Subcutaneous abdominal adipose tissue (tissue), 5 donors: ENCODE data around the gene MAML3.

Source experiments
- H3K27ac ChIP-seq: one replicate; pipeline ENCODE4 v1.7.0; 2013; ENCODE audit warnings: low read depth, mild to moderate bottlenecking, inconsistent platforms, low read length, moderate library complexity
- H3K27me3 ChIP-seq, 5 donors: one replicate each; pipeline ENCODE4 v1.7.0; 2013; ENCODE audit warnings: low read length in 5 of 5, inconsistent platforms in 1 of 5; ENCODE audit not compliant: control insufficient read depth in 5 of 5, insufficient read depth in 4 of 5
- H3K36me3 ChIP-seq, 5 donors: one replicate each; pipeline ENCODE4 v1.7.0; 2013; ENCODE audit warnings: low read length in 5 of 5; ENCODE audit not compliant: control insufficient read depth in 5 of 5, insufficient read depth in 5 of 5
- H3K4me1 ChIP-seq, 5 donors: one replicate each; pipeline ENCODE4 v1.7.0; 2013; ENCODE audit warnings: low read length in 5 of 5, mild to moderate bottlenecking in 3 of 5, moderate library complexity in 1 of 5; ENCODE audit not compliant: control insufficient read depth in 5 of 5, insufficient read depth in 5 of 5
- H3K4me3 ChIP-seq, 5 donors: one replicate each; pipeline ENCODE4 v1.7.0; 2013; ENCODE audit warnings: low read length in 5 of 5, low read depth in 1 of 5
- H3K9ac ChIP-seq, 5 donors: one replicate each; pipeline ENCODE4 v1.7.0; 2013; ENCODE audit warnings: low read length in 5 of 5, mild to moderate bottlenecking in 4 of 5, moderate library complexity in 3 of 5
- H3K9me3 ChIP-seq, 5 donors: one replicate each; pipeline ENCODE4 v1.7.0; 2013; ENCODE audit warnings: low read length in 5 of 5; ENCODE audit not compliant: control insufficient read depth in 5 of 5
- donor health status: healthy.
- donor health status: healthy.
- donor health status: healthy.
- donor health status: healthy.
- donor health status: healthy.

MAML3 gene

GRCh38 chr4:139933541-139933940 is 220.4 kb downstream of the MAML3 start:
- peaks cover 0 to 19% (median 5%) of the 10 kb centered on the region in 5 donors for H3K4me1 ChIP-seq
- no peaks in the 10 kb centered on the region for H3K36me3 ChIP-seq
- no peak overlapping the region for H3K27ac ChIP-seq
- H3K9ac ChIP-seq: no peak overlapping the region
- no peaks in the 10 kb centered on the region for H3K27me3 ChIP-seq
- no peaks in the 10 kb centered on the region for H3K9me3 ChIP-seq
- H3K4me3 ChIP-seq: no peak overlapping the region

- Histone ChIP-seq H3K4me3 (no peak overlapping the region), H3K36me3 (no peaks in the 10 kb centered on the region), H3K9ac (no peak overlapping the region), H3K4me1 (peaks cover 0 to 19% (median 5%) of the 10 kb centered on the region in 5 donors), H3K9me3 (no peaks in the 10 kb centered on the region), H3K27me3 (no peaks in the 10 kb centered on the region), H3K27ac (no peak overlapping the region)
Measured at GRCh38 chr4:139933104-139933503, 220.9 kb downstream of the MAML3 start.

GRCh38 chr4:139924782-139925181 is 229.2 kb downstream of the MAML3 start:
- Histone ChIP-seq H3K36me3 (no peaks in the 10 kb centered on the region), H3K27ac (peak overlapping the region; percentile 4), H3K4me3 (no peak overlapping the region), H3K9me3 (no peaks in the 10 kb centered on the region), H3K4me1 (peaks cover 13 to 60% (median 41%) of the 10 kb centered on the region in 5 donors), H3K27me3 (no peaks in the 10 kb centered on the region), H3K9ac (no peak overlapping the region)

- Histone ChIP-seq H3K9ac (no peak overlapping the region), H3K4me1 (peaks cover 16 to 77% (median 54%) of the 10 kb centered on the region in 5 donors), H3K36me3 (no peaks in the 10 kb centered on the region), H3K4me3 (no peak overlapping the region), H3K27ac (no peak overlapping the region), H3K27me3 (no peaks in the 10 kb centered on the region), H3K9me3 (no peaks in the 10 kb centered on the region)
Measured at GRCh38 chr4:139922406-139923024, 231.5 kb downstream of the MAML3 start.

GRCh38 chr4:139921429-139922184 is 232.4 kb downstream of the MAML3 start:
- Histone ChIP-seq H3K4me1 (peaks cover 16 to 83% (median 54%) of the 10 kb centered on the region in 5 donors), H3K27ac (peak overlapping the region; percentile 86), H3K9me3 (no peaks in the 10 kb centered on the region), H3K4me3 (peak overlapping the region in 1 of 5 donors; percentile 11), H3K36me3 (no peaks in the 10 kb centered on the region), H3K27me3 (no peaks in the 10 kb centered on the region), H3K9ac (peak overlapping the region in 3 of 5 donors; percentile 11 to 45 (median 13))

GRCh38 chr4:139920486-139921002 is 233.4 kb downstream of the MAML3 start:
- Histone ChIP-seq H3K4me3 (no peak overlapping the region), H3K27ac (peak overlapping the region; percentile 86)

GRCh38 chr4:139919521-139919920 is 234.5 kb downstream of the MAML3 start:
- Histone ChIP-seq H3K4me3 (no peak overlapping the region), H3K36me3 (no peaks in the 10 kb centered on the region), H3K27ac (peak overlapping the region; percentile 86), H3K27me3 (no peaks in the 10 kb centered on the region), H3K4me1 (peaks cover 19 to 90% (median 60%) of the 10 kb centered on the region in 5 donors), H3K9me3 (no peaks in the 10 kb centered on the region), H3K9ac (no peak overlapping the region)

More at GRCh38 chr4:139920486-139921002, 233.4 kb downstream of the MAML3 start:
- H3K36me3 ChIP-seq: no peaks in the 10 kb centered on the region
- peaks cover 16 to 90% (median 63%) of the 10 kb centered on the region in 5 donors for H3K4me1 ChIP-seq
- H3K9ac ChIP-seq: peak overlapping the region in 1 of 5 donors; percentile 9
- H3K27me3 ChIP-seq: no peaks in the 10 kb centered on the region
- H3K9me3 ChIP-seq: no peaks in the 10 kb centered on the region

- H3K4me1 ChIP-seq: peaks cover 21 to 90% (median 63%) of the 10 kb centered on the region in 5 donors
- peak overlapping the region; percentile 86 for H3K27ac ChIP-seq
Measured at GRCh38 chr4:139919004-139919403, 235.0 kb downstream of the MAML3 start.

GRCh38 chr4:139918591-139918990 is 235.4 kb downstream of the MAML3 start:
- no peak overlapping the region for H3K4me3 ChIP-seq

More at GRCh38 chr4:139919004-139919403, 235.0 kb downstream of the MAML3 start:
- no peak overlapping the region for H3K4me3 ChIP-seq
- peak overlapping the region in 1 of 5 donors; percentile 20 for H3K9ac ChIP-seq
- no peaks in the 10 kb centered on the region for H3K36me3 ChIP-seq
- H3K9me3 ChIP-seq: no peaks in the 10 kb centered on the region
- H3K27me3 ChIP-seq: no peaks in the 10 kb centered on the region

GRCh38 chr4:139917896-139918295 is 236.1 kb downstream of the MAML3 start:
- peak overlapping the region; percentile 47 for H3K27ac ChIP-seq

More at GRCh38 chr4:139918591-139918990, 235.4 kb downstream of the MAML3 start:
- H3K9me3 ChIP-seq: no peaks in the 10 kb centered on the region
- H3K27me3 ChIP-seq: no peaks in the 10 kb centered on the region
- peaks cover 21 to 93% (median 67%) of the 10 kb centered on the region in 5 donors for H3K4me1 ChIP-seq
- H3K36me3 ChIP-seq: no peaks in the 10 kb centered on the region
- peak overlapping the region in 1 of 5 donors; percentile 20 for H3K9ac ChIP-seq
- peak overlapping the region; percentile 86 for H3K27ac ChIP-seq

More at GRCh38 chr4:139917896-139918295, 236.1 kb downstream of the MAML3 start:
- Histone ChIP-seq H3K4me3 (no peak overlapping the region), H3K9ac (no peak overlapping the region), H3K36me3 (no peaks in the 10 kb centered on the region), H3K9me3 (no peaks in the 10 kb centered on the region), H3K27me3 (no peaks in the 10 kb centered on the region), H3K4me1 (peaks cover 21 to 95% (median 70%) of the 10 kb centered on the region in 5 donors)
